Measurements from ENCODE around the gene ZDHHC20. TPM values are rescaled to one million over a fixed set of nuclear protein-coding genes. Genes with fewer than 3 reads are reported as not detected.
"Not testable (repeated sequence)": the region's sequence is repeated elsewhere in the genome, so short reads cannot be mapped to it uniquely, and the experiment has no call there.

Gene ZDHHC20
- total and polyA plus RNA-seq, 5 donors, result 9.8 to 30.1 (median 25.1) TPM

GRCh38 chr13:21435687-21436151, 23.4 kb downstream of the ZDHHC20 start:
- intact Hi-C loops (cut with DNase I), result no loop called here
- peak; percentile 60 to 73 (median 65) for DNase-seq
- Histone ChIP-seq H3K27me3 (ENCODE audit: control insufficient read depth, insufficient read depth) (no peaks in the 10 kb centered on the region), H3K27ac (ENCODE audit: low read length) (peak overlapping the region; percentile 5), H3K4me3 (ENCODE audit: low read length) (no peak overlapping the region), H3K4me1 (ENCODE audit: control insufficient read depth, insufficient read depth, low read length) (no peaks in the 10 kb centered on the region), H3K9me3 (ENCODE audit: control insufficient read depth, low read length) (no peaks in the 10 kb centered on the region)
- WGBS, result 38% methylated on average over 2 of the region's 2 CpGs
- ATAC-seq, result peak; percentile 97 to 100

DNA sequence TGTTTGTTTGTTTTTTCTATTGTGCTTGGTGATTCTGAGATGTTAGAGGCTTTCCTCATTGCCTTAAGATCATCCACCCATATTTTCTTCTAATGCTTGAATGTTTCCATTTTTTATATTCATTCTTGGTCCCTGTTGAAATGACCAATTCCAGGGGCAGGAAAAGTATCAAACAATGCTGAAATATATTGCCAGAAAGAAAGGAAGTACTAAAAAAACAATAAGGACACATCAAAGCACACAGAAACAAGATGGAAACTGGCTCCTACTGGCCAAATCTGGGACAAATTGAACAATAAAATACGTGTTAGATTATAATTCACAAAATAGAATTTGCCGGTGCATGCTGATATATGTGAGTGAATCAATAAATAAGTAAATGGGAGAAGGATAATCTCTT, 23.9 kb downstream of the ZDHHC20 start:
- no peak for DNase-seq
- no peak overlapping the region for H3K4me3 ChIP-seq (ENCODE audit: low read length)

GRCh38 chr13:21434588-21434987, 24.5 kb downstream of the ZDHHC20 start:
- Histone ChIP-seq H3K27me3 (ENCODE audit: control insufficient read depth, insufficient read depth) (no peaks in the 10 kb centered on the region), H3K27ac (ENCODE audit: low read length) (no peak overlapping the region), H3K4me3 (ENCODE audit: low read length) (no peak overlapping the region), H3K9me3 (ENCODE audit: control insufficient read depth, low read length) (no peaks in the 10 kb centered on the region), H3K4me1 (ENCODE audit: control insufficient read depth, insufficient read depth, low read length) (no peaks in the 10 kb centered on the region)
- ATAC-seq (no peak), DNase-seq (no peak)
- 85% methylated on average over 3 of the region's 3 CpGs for WGBS
- intact Hi-C loops (cut with DNase I), result no loop called here

More for the DNA sequence above, 23.9 kb downstream of the ZDHHC20 start:
- no peak overlapping the region for H3K27ac ChIP-seq (ENCODE audit: low read length)
- H3K4me1 ChIP-seq (ENCODE audit: control insufficient read depth, insufficient read depth, low read length), result no peaks in the 10 kb centered on the region
- WGBS, result 79% methylated on average over 2 of the region's 2 CpGs
- H3K9me3 ChIP-seq (ENCODE audit: control insufficient read depth, low read length), result no peaks in the 10 kb centered on the region
- H3K27me3 ChIP-seq (ENCODE audit: control insufficient read depth, insufficient read depth), result no peaks in the 10 kb centered on the region
- intact Hi-C loops (cut with DNase I), result no loop called here
- no peak for ATAC-seq

GRCh38 chr13:21429211-21429610, 29.9 kb downstream of the ZDHHC20 start:
- ATAC-seq, result no peak
- WGBS, result 61% methylated on average over 2 of the region's 2 CpGs
- intact Hi-C loops (cut with DNase I), result no loop called here

GRCh38 chr13:21427741-21428140, 31.4 kb downstream of the ZDHHC20 start:
- H3K9me3 ChIP-seq (ENCODE audit: control insufficient read depth, low read length), result no peaks in the 10 kb centered on the region

More at GRCh38 chr13:21429211-21429610, 29.9 kb downstream of the ZDHHC20 start:
- H3K4me3 ChIP-seq (ENCODE audit: low read length), result no peak overlapping the region
- H3K4me1 ChIP-seq (ENCODE audit: control insufficient read depth, insufficient read depth, low read length), result no peaks in the 10 kb centered on the region
- no peaks in the 10 kb centered on the region for H3K9me3 ChIP-seq (ENCODE audit: control insufficient read depth, low read length)
- H3K27me3 ChIP-seq (ENCODE audit: control insufficient read depth, insufficient read depth), result no peaks in the 10 kb centered on the region
- DNase-seq, result no peak
- no peak overlapping the region for H3K27ac ChIP-seq (ENCODE audit: low read length)

GRCh38 chr13:21426238-21426637, 32.9 kb downstream of the ZDHHC20 start:
- no peak for DNase-seq
- no peaks in the 10 kb centered on the region for H3K27me3 ChIP-seq (ENCODE audit: control insufficient read depth, insufficient read depth)
- ATAC-seq, result no peak
- H3K9me3 ChIP-seq (ENCODE audit: control insufficient read depth, low read length), result no peaks in the 10 kb centered on the region
- H3K4me1 ChIP-seq (ENCODE audit: control insufficient read depth, insufficient read depth, low read length), result peaks cover 2% of the 10 kb centered on the region
- no peak overlapping the region for H3K4me3 ChIP-seq (ENCODE audit: low read length)
- 73% methylated on average over 1 of the region's 1 CpG for WGBS
- H3K27ac ChIP-seq (ENCODE audit: low read length), result no peak overlapping the region
- intact Hi-C loops (cut with DNase I), result no loop called here

More at GRCh38 chr13:21427741-21428140, 31.4 kb downstream of the ZDHHC20 start:
- 83% methylated on average over 2 of the region's 2 CpGs for WGBS
- H3K27me3 ChIP-seq (ENCODE audit: control insufficient read depth, insufficient read depth), result no peaks in the 10 kb centered on the region
- no peak for ATAC-seq
- H3K4me3 ChIP-seq (ENCODE audit: low read length), result no peak overlapping the region
- intact Hi-C loops (cut with DNase I), result no loop called here
- DNase-seq, result no peak
- H3K27ac ChIP-seq (ENCODE audit: low read length), result no peak overlapping the region
- H3K4me1 ChIP-seq (ENCODE audit: control insufficient read depth, insufficient read depth, low read length), result peaks cover 2% of the 10 kb centered on the region

GRCh38 chr13:21420706-21421105, 38.4 kb downstream of the ZDHHC20 start:
- no peak for ATAC-seq
- H3K4me1 ChIP-seq (ENCODE audit: control insufficient read depth, insufficient read depth, low read length), result peaks cover 2% of the 10 kb centered on the region
- H3K27ac ChIP-seq (ENCODE audit: low read length), result no peak overlapping the region

GRCh38 chr13:21413013-21413412, 46.1 kb downstream of the ZDHHC20 start:
- no peaks in the 10 kb centered on the region for H3K27me3 ChIP-seq (ENCODE audit: control insufficient read depth, insufficient read depth)
- 62% methylated on average over 1 of the region's 1 CpG for WGBS
- no peaks in the 10 kb centered on the region for H3K9me3 ChIP-seq (ENCODE audit: control insufficient read depth, low read length)
- intact Hi-C loops (cut with DNase I), result no loop called here
- ATAC-seq (no peak), DNase-seq (no peak)
- H3K27ac ChIP-seq (ENCODE audit: low read length), result no peak overlapping the region
- no peaks in the 10 kb centered on the region for H3K4me1 ChIP-seq (ENCODE audit: control insufficient read depth, insufficient read depth, low read length)
- H3K4me3 ChIP-seq (ENCODE audit: low read length), result no peak overlapping the region

More at GRCh38 chr13:21420706-21421105, 38.4 kb downstream of the ZDHHC20 start:
- H3K9me3 ChIP-seq (ENCODE audit: control insufficient read depth, low read length), result no peaks in the 10 kb centered on the region
- DNase-seq, result no peak
- intact Hi-C loops (cut with DNase I), result no loop called here
- H3K27me3 ChIP-seq (ENCODE audit: control insufficient read depth, insufficient read depth), result no peaks in the 10 kb centered on the region
- no peak overlapping the region for H3K4me3 ChIP-seq (ENCODE audit: low read length)
- 76% methylated on average over 3 of the region's 3 CpGs for whole genome bisulfite sequencing

- 69% methylated on average over 2 of the region's 2 CpGs for WGBS
- H3K9me3 ChIP-seq (ENCODE audit: control insufficient read depth, low read length); DNase-seq; H3K4me1 ChIP-seq (ENCODE audit: control insufficient read depth, insufficient read depth, low read length); H3K27ac ChIP-seq (ENCODE audit: low read length); H3K4me3 ChIP-seq (ENCODE audit: low read length); ATAC-seq; intact Hi-C loops (cut with DNase I); H3K27me3 ChIP-seq (ENCODE audit: control insufficient read depth, insufficient read depth): not testable (repeated sequence)
Measured at GRCh38 chr13:21410453-21410852, 48.6 kb downstream of the ZDHHC20 start.

DNA sequence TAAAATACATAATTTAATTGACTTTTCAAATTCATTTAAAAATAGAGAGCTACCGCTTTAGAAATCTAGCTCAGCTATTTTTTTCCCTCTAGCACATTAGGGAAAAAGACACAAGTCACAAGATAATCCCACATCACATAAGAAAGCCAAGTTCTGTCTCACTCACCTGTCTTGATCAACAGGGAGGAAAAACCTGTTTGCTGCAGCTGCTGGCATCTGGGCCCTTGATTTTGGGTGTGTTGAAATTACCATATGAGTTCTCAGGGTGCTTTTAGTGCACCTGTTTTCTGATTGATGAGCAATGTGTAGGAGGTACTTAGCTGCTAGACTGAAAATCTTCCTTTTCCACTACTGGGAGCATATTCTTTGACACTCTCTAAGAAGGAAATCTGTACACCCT, 53.8 kb downstream of the ZDHHC20 start:
- 98% methylated on average over 1 of the region's 1 CpG for WGBS
- no peaks in the 10 kb centered on the region for H3K27me3 ChIP-seq (ENCODE audit: control insufficient read depth, insufficient read depth)
- H3K4me1 ChIP-seq (ENCODE audit: control insufficient read depth, insufficient read depth, low read length), result no peaks in the 10 kb centered on the region
- no peaks in the 10 kb centered on the region for H3K9me3 ChIP-seq (ENCODE audit: control insufficient read depth, low read length)
- intact Hi-C loops (cut with DNase I), result no loop called here
- DNase-seq, result no peak
- no peak overlapping the region for H3K27ac ChIP-seq (ENCODE audit: low read length)
- H3K4me3 ChIP-seq (ENCODE audit: low read length), result no peak overlapping the region
- no peak for ATAC-seq

- no peak for ATAC-seq
- no peaks in the 10 kb centered on the region for H3K4me1 ChIP-seq (ENCODE audit: control insufficient read depth, insufficient read depth, low read length)
- no peak overlapping the region for H3K27ac ChIP-seq (ENCODE audit: low read length)
- no peak for DNase-seq
- intact Hi-C loops (cut with DNase I), result no loop called here
- 89% methylated on average over 3 of the region's 3 CpGs for whole genome bisulfite sequencing
- no peaks in the 10 kb centered on the region for H3K27me3 ChIP-seq (ENCODE audit: control insufficient read depth, insufficient read depth)
- no peak overlapping the region for H3K4me3 ChIP-seq (ENCODE audit: low read length)
- H3K9me3 ChIP-seq (ENCODE audit: control insufficient read depth, low read length), result no peaks in the 10 kb centered on the region
Measured at GRCh38 chr13:21402586-21403307, 56.4 kb downstream of the ZDHHC20 start.

All from right cardiac atrium (tissue), 5 donors.